Body of pancreas (tissue), 4 donors: Measurements from ENCODE around the gene OR52R1.

Source experiments
- POLR2A ChIP-seq, 3 donors: fragments of 450-650 bp; IDR thresholded peaks; one replicate each; pipeline ENCODE4 v1.6.1; 2016; ENCODE audit warnings: antibody characterized with exemption in 3 of 3, mild to moderate bottlenecking in 2 of 3
- TF ChIP-seq, protein P1 (sequence below), 7 experiments: fragments of 450-650 bp in 4 of 7; fragments of 200-600 bp in 3 of 7; sonication (generic) in 3 of 7; IDR thresholded peaks; one replicate each; pipeline ENCODE4 v1.5.1; 2016 to 2019; ENCODE audit warnings: antibody characterized with exemption in 7 of 7

DNA sequence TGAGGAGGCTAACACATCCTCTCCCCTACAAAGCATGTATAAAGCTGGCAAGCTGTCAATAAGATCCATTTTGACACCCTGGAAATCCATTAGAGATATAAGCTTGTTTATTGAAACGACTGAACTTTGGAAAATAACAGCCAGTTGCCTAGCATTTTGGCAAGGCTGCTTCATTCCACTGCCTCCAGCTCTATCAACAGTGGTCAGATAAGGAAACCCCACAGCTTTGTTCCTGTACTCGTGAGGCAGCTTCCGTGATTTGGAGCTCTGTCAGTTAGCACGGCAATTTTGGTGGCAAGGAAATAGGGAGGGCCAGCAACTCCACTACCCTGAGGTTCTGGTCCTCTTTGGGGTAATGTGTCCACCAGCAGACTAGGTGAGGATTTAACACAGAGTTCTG, 46.9 kb upstream of the OR52R1 start:
- TF ChIP-seq, protein P1, sequence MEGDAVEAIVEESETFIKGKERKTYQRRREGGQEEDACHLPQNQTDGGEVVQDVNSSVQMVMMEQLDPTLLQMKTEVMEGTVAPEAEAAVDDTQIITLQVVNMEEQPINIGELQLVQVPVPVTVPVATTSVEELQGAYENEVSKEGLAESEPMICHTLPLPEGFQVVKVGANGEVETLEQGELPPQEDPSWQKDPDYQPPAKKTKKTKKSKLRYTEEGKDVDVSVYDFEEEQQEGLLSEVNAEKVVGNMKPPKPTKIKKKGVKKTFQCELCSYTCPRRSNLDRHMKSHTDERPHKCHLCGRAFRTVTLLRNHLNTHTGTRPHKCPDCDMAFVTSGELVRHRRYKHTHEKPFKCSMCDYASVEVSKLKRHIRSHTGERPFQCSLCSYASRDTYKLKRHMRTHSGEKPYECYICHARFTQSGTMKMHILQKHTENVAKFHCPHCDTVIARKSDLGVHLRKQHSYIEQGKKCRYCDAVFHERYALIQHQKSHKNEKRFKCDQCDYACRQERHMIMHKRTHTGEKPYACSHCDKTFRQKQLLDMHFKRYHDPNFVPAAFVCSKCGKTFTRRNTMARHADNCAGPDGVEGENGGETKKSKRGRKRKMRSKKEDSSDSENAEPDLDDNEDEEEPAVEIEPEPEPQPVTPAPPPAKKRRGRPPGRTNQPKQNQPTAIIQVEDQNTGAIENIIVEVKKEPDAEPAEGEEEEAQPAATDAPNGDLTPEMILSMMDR (IDR thresholded peaks at IDR 0.05), result no peak
- no peak for TF ChIP-seq POLR2A (IDR thresholded peaks at IDR 0.05)
